ENCODE measurements around the gene EVPLL.
"Not testable (repeated sequence)": the region's sequence is repeated elsewhere in the genome, so short reads cannot be mapped to it uniquely, and the experiment has no call there.

Gene EVPLL

DNA sequence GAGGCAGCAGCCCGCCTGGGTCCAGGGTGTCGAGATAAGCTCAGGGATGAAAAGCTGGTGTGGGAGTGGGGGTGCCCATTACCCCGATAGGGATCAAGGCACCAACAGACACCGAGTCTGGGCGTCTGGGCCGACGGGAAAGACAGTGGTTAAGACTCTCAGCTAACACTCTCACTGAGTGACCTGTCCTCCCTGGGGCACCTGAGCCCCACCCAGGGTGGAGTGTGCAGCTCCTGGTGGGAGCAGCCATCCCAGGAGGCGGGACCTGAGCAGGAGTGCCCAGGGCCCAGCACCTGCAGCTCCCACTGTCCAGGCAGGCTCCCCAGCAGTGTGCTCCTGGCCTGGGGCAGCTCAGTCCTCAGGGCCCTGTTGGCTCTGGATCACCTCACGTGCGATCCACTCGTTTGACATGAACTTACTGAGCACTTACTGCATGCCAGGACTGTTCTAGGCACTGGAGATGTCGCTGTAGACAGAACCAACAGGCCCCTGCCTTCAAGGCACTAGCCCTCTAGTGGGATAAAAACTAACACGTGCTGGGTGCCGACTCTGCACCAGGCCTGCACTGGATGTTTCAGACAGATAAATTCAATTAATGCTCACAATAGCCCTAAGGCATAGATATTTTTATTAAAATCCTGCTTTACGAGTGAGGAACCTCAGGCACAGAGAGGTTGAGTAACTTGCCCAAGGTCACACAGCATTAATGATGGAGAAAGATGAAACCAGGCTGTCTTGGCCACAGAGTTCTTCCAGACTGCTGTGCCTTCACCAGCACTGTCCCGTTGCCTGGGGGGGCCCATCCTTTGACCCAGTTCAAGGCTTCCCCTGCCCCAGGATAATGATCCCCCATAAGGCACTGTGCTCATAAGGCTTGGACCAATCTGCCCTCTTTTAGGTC is 1.9 kb downstream of the EVPLL start:
- no peak for DNase-seq

DNA sequence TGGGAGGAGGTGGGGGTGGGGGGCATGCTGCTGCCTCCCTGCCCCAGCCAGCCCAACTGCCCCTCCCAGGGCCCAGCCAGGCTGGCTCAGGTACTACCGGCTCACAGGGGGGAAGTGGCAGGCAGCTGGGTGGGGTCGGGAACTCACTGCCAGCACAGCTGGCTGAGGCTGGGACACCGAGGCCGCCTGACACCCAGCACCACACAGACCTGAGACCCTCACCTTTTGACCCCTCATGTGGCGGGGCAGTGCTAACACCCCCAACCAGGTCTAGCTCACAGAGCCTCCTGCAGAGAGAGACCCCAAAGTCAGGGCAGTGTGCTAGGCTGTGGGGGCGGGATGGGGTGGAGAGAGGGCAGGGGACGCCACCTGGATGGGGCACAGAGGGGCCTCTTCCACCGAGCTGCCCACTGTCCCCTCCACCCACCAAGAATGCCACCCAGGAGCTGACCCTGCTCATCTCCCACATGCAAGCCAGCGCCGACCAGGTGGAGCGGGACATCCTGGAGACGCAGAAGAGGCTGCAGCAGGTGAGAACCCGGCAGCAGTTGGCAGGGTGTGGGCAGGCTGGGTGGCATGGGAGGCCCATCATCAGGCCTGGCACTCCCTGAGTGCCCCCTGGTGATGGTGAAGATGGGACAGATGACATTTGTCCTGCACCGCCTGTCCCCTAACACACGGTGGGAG is 3.0 kb downstream of the EVPLL start:
- DNase-seq, result no peak

DNA sequence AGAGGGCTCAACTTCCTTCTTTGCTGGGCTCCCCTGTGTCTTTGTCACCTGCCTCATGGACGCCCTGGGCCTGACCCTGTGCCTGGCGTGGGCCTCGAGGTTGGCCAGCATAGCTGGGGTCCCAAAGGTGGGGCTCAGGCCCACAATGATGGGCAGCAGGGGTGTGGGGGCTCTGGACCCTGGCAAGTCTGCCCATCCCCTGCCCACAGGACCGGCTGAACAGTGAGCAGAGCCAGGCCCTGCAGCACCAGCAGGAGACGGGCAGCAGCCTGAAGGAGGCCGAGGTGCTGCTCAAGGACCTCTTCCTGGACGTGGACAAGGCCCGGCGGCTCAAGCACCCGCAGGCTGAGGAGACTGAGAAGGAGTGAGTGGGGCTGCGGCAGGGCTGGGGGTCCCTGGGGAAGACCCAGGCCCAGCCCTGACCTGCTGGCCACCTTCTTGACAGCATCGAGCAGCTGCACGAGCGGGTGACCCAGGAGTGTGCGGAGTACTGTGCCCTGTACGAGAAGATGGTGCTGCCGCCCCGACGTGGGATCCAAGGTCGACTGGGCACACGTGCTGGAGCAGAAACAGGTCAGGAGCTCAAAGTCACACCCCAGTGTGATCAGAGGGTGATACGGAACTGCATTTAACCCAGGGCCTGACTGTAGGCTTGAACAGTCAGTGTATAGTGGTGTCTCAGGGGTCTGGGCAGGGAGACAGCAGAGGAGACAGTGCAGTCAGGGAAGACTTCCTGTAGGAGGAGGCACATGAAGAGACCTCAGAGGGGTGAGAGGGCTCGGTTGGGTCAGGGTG is 3.8 kb downstream of the EVPLL start:
- no peak for DNase-seq

DNA sequence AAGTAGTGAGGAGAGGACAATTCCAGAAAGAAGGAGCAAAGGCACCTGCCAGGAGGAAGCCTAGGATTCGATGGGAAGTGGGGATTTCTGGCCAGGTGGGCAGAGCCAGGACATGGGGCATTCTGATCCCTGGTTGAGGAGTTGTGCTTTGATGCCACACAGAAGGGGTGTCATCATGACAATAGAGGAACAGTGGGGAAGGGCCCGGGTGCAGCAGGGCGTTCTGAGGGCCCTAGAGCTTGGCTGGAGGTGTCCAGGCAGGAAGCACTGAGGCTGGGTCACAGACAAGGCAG is 4.3 kb downstream of the EVPLL start:
- DNase-seq, result no peak

DNA sequence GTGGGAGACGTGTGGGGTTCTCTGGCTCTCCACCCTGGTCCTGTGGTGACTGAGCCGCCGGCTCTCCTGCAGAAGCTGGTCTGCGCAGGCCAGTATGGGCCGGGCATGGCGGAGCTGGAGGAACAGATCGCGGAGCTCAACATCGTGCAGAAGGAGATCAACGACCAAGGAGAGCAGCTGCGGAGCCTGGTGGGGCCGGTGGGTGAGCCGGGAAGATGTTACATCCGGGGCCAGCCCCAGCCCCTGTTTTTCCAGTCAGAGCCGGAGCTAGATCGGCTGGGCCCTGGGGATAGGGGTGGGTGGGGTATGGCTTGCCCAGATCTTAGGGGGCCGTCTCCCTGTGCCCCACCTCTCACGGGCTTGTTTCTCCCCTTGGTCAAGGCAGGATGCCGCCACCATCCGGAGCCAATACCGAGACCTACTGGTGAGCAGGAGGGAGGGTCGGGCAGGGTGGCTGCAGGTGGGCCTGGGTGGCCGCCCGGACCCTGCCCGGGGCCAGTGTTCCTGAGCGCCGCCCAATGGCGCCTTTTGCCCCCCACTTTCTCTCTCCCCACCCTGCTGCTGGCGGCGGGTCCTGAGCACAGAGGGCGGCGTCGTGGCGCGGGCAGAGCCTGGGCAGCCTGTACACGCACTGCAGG is 5.0 kb downstream of the EVPLL start:
- no peak for DNase-seq

DNA sequence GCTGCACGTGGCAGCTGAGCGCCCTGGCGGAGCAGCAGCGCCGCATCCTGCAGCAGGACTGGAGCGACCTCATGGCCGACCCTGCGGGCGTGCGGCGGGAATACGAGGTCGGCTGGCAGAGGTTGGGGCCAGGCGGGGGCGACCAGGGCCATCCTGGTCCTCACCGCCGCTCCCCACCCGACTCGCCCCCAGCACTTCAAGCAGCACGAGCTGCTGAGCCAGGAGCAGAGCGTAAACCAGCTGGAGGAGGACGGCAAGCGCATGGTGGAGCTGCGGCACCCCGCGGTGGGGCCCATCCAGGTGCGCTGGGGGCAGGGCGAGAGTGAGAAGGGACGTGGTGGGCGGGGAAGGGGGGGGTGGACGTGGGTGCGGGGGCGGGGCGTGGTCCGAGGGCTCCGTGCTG is 5.5 kb downstream of the EVPLL start:
- peak; percentile 80 for DNase-seq

DNA sequence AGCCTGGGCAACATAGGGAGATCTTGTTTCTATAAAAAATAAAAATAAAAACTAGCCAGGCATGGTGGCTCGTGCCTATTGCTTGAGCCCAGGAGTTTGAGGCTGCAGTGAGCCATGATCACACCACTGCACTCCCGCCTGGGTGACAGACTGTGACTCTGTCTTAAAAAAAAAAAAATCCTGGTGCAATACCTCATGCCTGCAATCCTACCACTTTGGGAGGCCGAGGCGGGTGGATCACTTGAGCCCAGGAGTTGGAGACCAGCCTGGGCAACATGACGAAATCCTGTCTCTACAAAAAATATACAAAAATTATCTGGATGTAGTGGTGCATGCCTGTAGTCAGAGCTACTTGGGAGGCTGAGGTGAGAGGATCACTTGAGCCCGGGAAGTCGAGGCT is 6.7 kb downstream of the EVPLL start:
- not testable (repeated sequence) for DNase-seq

DNA sequence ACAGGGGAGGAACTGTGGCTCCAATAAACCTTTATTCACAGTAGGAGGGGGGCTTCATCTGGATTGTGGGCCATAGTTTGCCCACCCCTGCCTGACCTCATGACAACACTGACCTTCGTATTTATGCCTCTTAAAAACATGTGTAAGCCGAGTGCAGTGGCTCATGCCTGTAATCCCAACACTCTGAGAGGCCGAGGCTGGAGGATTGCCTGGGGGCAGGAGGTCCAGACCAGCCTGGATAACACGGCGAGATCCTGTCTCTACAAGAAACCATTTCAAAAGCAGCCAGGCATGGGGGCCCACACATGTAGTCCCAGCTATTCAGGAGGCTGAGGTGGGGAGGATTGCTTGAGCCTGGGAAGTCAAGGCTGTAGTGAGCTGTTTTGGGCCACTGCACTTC is 10.0 kb downstream of the EVPLL start:
- DNase-seq, result not testable (repeated sequence)

DNA sequence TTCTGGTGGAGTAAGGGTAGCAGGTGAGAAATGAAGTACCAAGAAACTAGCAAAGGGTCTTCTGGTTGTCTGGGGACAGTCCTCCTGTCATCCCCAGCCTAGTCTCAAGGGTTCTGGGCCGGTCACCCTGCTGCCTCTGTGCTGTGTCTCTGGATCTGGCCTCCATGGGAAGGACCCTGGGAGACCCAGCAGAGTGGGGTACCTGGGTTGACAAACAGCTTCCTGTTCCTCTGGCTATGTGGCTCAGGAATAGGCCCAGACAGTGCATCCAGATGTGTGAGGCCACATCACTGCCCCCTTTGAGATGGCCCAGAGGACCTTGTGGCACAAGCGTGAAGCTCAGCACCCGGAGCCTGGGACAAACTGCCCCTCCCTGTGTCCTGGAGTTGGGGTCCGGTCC is 10.7 kb downstream of the EVPLL start:
- not testable (repeated sequence) for DNase-seq

DNA sequence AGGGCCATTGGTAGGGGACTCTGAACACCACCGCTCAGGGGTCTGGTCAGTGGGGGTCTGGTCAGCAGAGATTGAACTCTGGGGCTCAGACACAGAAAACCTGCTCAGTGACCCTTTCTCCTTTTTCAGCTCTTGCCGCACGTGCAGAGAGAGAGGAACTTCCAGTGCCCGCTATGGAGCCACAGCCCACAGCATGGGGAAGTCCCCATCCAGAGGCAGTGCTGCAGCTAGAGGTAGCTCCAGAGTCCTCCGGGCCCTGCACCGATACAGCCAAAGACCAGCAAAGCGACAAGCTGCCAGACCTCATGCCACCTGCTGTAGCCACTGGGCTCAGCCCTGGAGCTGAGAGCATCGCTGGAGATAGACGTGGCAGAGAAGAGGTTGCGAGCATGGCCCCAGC is 11.2 kb downstream of the EVPLL start:
- not testable (repeated sequence) for DNase-seq

DNA sequence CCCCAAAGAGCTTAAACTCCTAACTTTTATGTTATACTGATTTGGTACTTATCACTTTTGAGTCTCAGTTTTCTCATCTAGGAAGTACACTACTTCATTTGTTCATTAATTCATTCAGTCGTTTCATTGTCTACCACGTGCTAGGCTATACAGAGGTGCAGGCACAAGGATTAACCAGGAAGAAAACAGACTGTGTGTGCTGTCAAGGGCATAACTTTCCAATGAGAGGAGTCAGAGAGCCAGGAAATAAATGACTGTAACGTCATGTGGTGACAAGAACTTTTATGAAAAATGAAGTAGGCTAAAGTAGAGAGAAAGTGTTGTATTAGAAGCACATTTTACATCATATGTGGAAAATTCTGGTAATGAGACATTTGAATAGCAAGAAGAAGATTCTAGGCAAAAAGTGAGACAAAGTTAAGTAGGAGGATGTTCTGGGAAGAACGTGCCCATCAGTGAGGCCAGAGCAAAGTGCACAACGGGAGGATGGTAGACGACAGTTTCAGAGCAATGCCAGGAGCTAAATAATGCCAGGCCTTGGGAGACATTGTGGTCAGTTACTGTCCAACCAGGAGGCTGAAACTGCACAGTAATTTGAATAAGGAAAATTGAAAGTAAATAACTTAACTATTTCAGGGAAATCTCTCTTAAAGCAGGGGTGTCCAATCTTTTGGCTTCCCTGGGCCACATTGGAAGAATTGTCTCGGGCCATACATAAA is 24.5 kb downstream of the EVPLL start:
- not testable (repeated sequence) for DNase-seq

DNA sequence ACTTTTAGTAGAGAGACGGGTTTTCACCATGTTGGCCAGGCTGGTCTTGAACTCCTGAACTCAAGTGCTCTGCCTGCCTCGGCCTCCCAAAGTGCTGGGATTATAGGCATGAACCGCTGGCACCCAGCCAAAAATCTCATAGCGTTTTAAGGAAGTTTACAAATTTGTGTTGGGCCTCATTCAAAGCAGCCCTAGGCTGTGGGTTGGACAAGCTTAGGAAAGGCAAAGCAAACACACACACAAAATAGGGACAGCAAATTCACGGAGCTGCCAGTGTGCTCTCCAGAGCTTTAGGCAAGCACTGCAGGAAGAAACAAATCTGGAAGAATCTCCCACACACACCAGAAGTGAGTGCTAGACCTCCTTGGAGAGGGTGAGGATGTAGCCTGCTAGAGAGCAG is 25.6 kb downstream of the EVPLL start:
- DNase-seq, result not testable (repeated sequence)

DNA sequence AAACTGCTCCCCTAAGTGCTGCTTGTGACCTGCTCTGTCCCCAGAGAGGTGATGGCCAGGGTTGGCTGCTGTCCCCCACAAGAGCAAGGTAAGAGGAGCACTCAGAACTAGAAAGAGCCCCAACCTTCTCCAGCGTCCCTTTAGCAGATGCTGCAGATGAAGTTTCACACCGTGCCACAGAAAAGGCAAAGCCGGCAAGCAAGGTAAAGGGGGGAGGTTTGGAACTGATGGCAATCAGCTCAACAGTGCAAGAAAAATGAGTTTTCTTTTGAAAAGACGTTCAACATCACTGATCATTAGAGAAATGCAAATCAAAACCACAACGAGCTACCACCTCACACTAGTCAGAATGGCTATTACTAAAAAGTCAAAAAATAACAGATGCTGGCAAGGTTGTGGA is 26.0 kb downstream of the EVPLL start:
- not testable (repeated sequence) for DNase-seq

DNA sequence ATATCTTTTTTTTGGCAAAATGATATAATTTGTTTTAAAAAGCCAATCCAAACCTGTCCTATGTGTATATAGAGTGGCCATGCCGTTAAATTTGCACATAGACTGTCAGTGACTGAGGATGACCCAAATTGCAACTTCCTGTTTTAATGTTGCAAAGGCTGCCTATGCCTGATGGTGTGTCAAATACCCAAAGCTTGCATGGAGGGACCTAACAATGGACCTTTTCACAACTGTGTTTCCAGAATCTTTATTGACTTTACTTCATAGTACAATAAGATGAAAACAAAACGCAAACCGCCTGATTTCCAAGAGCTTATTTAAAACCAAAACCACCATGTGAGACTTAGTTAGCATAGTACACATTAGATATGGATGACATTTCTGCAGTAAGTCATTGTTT is 31.3 kb downstream of the EVPLL start:
- peak; percentile 44 for DNase-seq

DNA sequence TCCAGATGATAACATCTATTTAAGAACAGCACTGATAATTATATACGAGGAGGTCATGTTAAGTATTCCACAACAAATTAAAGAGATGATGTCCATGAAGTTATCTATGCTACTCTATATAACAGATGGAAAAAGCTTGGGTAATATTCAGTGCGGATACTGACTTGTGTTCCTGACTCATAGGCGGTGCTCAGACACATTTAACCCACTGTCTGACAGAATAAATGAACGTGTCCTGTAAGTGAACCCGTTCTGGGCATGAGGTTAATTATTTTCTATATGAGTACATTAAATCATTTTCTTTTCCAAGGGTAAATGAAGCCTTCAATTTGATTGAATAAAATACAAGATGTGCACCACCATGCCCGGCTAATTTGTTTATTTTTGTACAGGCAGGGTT is 31.7 kb downstream of the EVPLL start:
- DNase-seq, result peak; percentile 54

DNA sequence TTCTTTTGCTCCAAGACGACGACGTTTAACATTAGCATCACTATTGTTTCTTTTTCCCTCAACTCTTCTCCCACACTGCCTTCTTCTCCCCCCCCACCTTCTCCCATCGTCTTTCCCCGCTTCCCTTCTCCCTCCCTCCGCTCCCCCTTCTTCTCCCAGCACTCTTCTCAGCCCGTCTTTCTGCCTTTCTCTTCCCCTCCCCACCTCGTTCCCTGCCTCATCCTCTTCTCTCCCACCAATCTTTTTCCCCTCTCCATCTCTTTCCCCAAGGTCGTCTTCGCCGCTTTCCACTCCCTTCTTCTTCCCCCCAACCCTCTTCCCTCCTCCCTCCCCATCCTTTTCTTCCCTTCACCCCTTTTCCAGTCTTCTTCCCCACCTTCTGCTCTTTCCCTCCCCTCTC is 33.2 kb downstream of the EVPLL start:
- peak; percentile 40 for DNase-seq

DNA sequence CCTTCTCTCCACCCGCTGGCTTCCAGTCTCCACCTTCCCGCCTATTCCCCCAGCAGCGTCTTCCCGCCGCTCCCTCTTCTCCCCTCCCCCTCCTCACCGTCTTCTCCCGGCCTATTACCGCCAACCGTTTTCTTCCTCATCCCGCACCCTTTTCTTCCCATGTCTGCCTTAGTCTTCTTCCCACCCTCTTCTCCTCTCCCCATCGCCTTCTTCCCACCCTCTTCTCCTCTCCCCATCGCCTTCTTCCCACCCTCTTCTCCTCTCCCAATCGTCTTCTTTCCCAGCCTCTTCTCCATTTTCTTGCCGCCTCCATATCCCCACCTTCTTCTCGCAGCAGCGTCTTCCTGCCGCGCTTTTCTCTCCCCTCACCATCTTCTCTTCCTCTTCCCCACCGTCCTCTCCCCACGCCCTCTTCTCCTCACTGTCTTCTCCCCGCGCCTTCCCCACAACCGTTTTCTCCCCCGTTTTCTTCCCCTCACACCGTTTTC is 33.8 kb downstream of the EVPLL start:
- peak; percentile 24 for DNase-seq

DNA sequence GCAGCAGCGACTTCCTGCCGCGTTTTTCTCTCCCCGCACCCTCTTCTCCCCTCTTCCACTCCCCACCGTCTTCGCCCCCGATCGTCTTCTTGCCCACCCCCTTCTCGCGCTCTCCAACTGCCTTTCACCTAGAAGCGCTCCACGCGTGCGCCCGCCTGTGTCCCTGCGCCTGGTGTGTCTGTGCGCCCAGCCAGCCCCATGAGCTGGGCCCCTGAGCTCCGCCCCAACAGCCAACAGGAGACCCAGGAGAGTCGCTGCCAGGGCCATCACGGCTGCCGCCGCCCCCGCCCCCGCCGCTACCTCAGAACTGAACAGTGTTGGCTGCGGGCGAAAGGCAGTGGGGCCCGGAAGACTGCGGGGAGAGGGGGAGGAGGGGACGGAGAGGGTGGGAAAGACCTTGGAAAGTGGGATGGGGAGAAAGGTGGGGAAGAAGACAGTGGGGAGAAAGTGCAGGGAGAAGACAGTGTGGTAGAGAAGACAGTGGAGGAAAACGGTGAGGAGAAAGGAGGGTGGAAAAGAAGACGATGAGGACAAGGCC is 34.5 kb downstream of the EVPLL start:
- DNase-seq, result not testable (repeated sequence)

DNA sequence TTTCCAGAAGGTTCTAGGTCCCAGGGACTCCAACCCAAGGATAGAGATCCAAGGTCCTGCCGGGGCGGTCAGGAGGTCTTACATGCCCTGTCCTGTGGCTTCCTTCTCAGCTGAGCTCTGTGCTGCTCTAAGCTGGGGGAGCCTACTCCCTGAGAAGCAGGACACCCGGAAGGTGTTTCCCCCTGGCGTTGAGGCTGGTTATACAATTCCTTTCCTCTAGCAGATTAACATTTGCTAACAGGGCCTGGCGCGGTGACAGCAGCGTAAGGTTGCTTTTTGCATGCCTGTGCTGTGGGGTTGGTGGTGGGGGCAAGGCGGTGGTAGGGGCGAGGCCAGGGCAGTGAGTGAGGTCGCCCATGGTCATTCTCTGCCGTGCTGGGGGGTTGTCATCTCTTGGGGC is 43.9 kb downstream of the EVPLL start:
- not testable (repeated sequence) for DNase-seq

DNA sequence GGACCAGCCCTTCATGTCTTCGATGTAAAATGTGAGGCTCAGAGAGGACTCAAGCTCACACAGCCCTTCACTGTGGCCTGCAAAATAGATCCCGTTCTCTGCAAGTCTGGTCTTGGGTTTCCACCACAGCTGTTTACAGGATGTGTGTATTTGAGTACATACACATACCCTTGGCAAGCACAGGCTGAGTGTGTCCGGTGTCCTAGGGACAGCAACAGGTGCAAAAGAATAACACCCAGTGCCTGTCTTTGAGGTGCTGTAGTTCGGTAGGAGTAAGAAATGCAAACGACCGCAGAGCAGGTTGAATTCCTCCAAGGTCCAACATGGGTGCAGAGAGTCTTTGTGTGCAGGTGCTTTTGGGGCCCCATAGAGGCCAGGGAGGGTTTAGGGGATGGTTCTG is 44.9 kb downstream of the EVPLL start:
- DNase-seq, result not testable (repeated sequence)

DNA sequence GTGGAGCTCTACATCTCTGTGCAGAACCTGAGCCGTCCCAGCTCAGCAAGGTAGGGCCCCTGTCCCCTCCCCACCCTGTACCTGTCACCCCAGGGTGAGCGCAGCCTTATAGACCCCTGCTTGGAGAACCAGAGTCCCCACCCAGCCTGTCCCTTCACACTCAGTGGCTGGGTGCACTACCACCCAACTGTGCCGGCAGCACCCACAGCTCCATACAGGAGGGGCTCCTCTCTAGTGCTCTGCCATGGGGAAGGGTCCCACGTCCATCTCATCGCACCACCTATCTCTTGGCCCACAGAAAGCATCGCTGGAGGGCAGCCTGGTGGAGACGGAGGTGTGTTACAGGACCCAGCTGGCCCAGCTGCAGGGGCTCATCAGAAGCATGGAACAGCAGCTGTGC is 45.4 kb downstream of the EVPLL start:
- DNase-seq, result not testable (repeated sequence)

DNA sequence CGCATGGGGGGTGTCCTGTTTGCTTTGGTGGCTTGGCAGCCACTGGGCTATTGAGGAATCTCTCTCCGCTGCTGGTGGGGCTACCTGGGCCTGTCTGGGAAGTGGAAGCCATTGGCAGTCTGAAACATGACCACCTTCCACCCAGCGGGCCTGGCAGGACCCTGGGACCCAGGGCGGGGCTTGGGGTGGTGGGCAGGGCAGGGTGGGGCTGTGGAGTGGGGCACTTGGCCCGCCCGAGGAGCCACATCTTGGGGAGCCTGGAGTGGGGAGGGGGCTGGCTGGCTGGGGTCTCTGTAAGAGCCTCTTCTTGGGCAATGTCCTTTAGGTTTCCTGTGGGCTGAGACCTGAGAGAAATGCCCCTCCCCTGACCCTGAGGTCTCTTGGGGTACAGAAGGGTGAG is 48.0 kb downstream of the EVPLL start:
- not testable (repeated sequence) for DNase-seq

Data from NCI-H146 (cell line).